HG03103 (cell line): Measurements from ENCODE around the gene MYO7A.

Experiments
- ATAC-seq: cut with Tn5 transposase; IDR thresholded peaks from one replicate; pipeline ENCODE4 v1.9.1; 2021; ENCODE audit warnings: low read depth; ENCODE audit not compliant: unreplicated experiment

Gene MYO7A

GRCh38 chr11:77110836-77111235 lies 17.2 kb upstream of the MYO7A start:
- no peak for ATAC-seq

- ATAC-seq, result no peak
Measured at GRCh38 chr11:77111277-77111676, 16.8 kb upstream of the MYO7A start.

GRCh38 chr11:77111946-77112345 lies 16.1 kb upstream of the MYO7A start:
- no peak for ATAC-seq

GRCh38 chr11:77112641-77113381 lies 15.2 kb upstream of the MYO7A start:
- ATAC-seq, result no peak

GRCh38 chr11:77113382-77114088 lies 14.5 kb upstream of the MYO7A start:
- ATAC-seq, result no peak

GRCh38 chr11:77114089-77114463 lies 14.0 kb upstream of the MYO7A start:
- no peak for ATAC-seq

GRCh38 chr11:77115181-77115611 lies 12.8 kb upstream of the MYO7A start:
- ATAC-seq, result no peak

- no peak for ATAC-seq
Measured at GRCh38 chr11:77115956-77116355, 12.1 kb upstream of the MYO7A start.

GRCh38 chr11:77117492-77117891 lies 10.6 kb upstream of the MYO7A start:
- ATAC-seq, result no peak

- no peak for ATAC-seq
Measured at GRCh38 chr11:77118086-77118485, 10.0 kb upstream of the MYO7A start.

- no peak for ATAC-seq
Measured at GRCh38 chr11:77118971-77119370, 9.1 kb upstream of the MYO7A start.

GRCh38 chr11:77119531-77119936 lies 8.5 kb upstream of the MYO7A start:
- ATAC-seq, result no peak

GRCh38 chr11:77120571-77120970 lies 7.5 kb upstream of the MYO7A start:
- ATAC-seq, result no peak

GRCh38 chr11:77121096-77121640 lies 6.9 kb upstream of the MYO7A start:
- ATAC-seq, result no peak

GRCh38 chr11:77121876-77122575 lies 6.0 kb upstream of the MYO7A start:
- ATAC-seq, result no peak

- no peak for ATAC-seq
Measured at GRCh38 chr11:77122576-77123212, 5.4 kb upstream of the MYO7A start.

GRCh38 chr11:77123591-77123990 lies 4.5 kb upstream of the MYO7A start:
- ATAC-seq, result no peak

- no peak for ATAC-seq
Measured at GRCh38 chr11:77124041-77124440, 4.0 kb upstream of the MYO7A start.

GRCh38 chr11:77124488-77124887 lies 3.6 kb upstream of the MYO7A start:
- ATAC-seq, result no peak

GRCh38 chr11:77125191-77125590 lies 2.9 kb upstream of the MYO7A start:
- ATAC-seq, result no peak

GRCh38 chr11:77125695-77126094 lies 2.4 kb upstream of the MYO7A start:
- no peak for ATAC-seq
